ENCODE measurements around the gene TPK1.

The TPK1 gene

DNA sequence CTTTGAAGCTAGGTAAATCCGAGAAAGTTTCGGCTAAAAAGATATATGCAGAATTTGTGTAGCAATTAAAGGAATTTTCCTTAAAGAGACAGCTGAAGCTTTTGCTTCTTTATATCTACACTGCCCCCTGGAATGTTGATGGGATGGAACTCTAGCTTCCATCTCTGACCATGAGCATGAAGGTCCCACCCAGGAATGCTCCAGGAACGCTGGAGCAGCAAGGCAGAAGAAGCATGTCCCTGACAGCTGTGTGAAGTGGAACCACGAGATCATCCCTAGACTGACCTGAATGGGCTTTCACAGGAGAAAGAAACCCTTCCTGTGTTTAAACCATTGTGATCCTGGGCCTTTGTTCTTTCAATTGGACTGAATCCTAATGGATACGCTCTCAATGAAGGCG, 332.6 kb downstream of the TPK1 start:
- H3K4me1 ChIP-seq (ENCODE audit: control insufficient read depth, insufficient read depth, low read length): no peaks in the 10 kb centered on the region
- POLR2A ChIA-PET: no interaction called here
- H3K9me3 ChIP-seq (ENCODE audit: control insufficient read depth, insufficient read depth, low read depth, low read length): no peaks in the 10 kb centered on the region
- TF ChIP-seq ZNF311 (tag by site-specific recombination; IDR thresholded peaks at IDR 0.05; ENCODE audit: borderline replicate concordance) (no peak), ZNF133 (tag by site-specific recombination; IDR thresholded peaks at IDR 0.05) (no peak), ZNF521 (tag by site-specific recombination; IDR thresholded peaks at IDR 0.05) (no peak), ZNF16 (tag by site-specific recombination; IDR thresholded peaks at IDR 0.05; ENCODE audit: low read depth) (no peak), ZNF621 (tag by site-specific recombination; IDR thresholded peaks at IDR 0.05) (no peak), SP2 (tag by site-specific recombination; IDR thresholded peaks at IDR 0.05) (no peak), ZSCAN23 (tag by site-specific recombination; IDR thresholded peaks at IDR 0.05) (no peak), ZNF558 (tag by site-specific recombination; IDR thresholded peaks at IDR 0.05) (no peak), ZNF629 (tag by site-specific recombination; IDR thresholded peaks at IDR 0.05) (no peak), ZNF169 (tag by site-specific recombination; IDR thresholded peaks at IDR 0.05) (no peak), ZNF707 (tag by site-specific recombination; IDR thresholded peaks at IDR 0.05) (no peak), ZNF501 (tag by site-specific recombination; IDR thresholded peaks at IDR 0.05) (no peak), YY1 (tag by site-specific recombination; IDR thresholded peaks at IDR 0.05) (no peak), ZNF114 (tag by site-specific recombination; IDR thresholded peaks at IDR 0.05) (no peak)
- TF ChIP-seq, protein P1, sequence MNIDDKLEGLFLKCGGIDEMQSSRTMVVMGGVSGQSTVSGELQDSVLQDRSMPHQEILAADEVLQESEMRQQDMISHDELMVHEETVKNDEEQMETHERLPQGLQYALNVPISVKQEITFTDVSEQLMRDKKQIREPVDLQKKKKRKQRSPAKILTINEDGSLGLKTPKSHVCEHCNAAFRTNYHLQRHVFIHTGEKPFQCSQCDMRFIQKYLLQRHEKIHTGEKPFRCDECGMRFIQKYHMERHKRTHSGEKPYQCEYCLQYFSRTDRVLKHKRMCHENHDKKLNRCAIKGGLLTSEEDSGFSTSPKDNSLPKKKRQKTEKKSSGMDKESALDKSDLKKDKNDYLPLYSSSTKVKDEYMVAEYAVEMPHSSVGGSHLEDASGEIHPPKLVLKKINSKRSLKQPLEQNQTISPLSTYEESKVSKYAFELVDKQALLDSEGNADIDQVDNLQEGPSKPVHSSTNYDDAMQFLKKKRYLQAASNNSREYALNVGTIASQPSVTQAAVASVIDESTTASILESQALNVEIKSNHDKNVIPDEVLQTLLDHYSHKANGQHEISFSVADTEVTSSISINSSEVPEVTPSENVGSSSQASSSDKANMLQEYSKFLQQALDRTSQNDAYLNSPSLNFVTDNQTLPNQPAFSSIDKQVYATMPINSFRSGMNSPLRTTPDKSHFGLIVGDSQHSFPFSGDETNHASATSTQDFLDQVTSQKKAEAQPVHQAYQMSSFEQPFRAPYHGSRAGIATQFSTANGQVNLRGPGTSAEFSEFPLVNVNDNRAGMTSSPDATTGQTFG (tag by site-specific recombination; IDR thresholded peaks at IDR 0.05; ENCODE audit: borderline replicate concordance): no peak
- no peak overlapping the region for H3K27ac ChIP-seq (ENCODE audit: extremely low read depth, low read depth, low read length)
- CTCF ChIA-PET: no interaction called here
- no peaks in the 10 kb centered on the region for H3K36me3 ChIP-seq (ENCODE audit: control insufficient read depth in 2 of 2, insufficient read depth in 1 of 2, low read length in 2 of 2)
- no peak overlapping the region for H3K4me3 ChIP-seq (ENCODE audit: low read depth, low read length)

DNA sequence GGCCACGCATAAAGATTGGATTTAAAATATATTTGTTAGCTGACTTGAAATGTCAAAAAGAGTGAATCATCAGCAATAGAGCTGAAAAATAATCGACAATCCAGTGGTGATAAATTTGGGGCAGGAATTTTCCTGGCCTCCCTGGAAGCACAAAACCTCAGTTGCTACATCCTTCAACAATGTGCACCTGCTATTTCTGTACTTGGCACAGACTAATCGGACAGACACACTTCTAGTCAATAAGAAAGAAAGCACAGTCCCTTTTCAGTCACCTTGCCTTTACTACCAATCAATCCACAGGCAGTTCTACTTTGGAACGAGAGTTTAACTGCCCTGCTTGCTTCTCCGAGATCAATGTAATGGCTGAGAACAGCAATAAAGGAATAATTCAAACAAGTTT, 335.6 kb downstream of the TPK1 start:
- TF ChIP-seq ZEB2 (tag by site-specific recombination; IDR thresholded peaks at IDR 0.05): no peak
- no peak for TF ChIP-seq OSR2 (tag by site-specific recombination; IDR thresholded peaks at IDR 0.05)
- TF ChIP-seq, protein P1 (tag by site-specific recombination; IDR thresholded peaks at IDR 0.05; ENCODE audit: borderline replicate concordance): no peak
- no peak for TF ChIP-seq ZNF777 (tag by site-specific recombination; IDR thresholded peaks at IDR 0.05; ENCODE audit: borderline replicate concordance)
- TF ChIP-seq, protein P2, sequence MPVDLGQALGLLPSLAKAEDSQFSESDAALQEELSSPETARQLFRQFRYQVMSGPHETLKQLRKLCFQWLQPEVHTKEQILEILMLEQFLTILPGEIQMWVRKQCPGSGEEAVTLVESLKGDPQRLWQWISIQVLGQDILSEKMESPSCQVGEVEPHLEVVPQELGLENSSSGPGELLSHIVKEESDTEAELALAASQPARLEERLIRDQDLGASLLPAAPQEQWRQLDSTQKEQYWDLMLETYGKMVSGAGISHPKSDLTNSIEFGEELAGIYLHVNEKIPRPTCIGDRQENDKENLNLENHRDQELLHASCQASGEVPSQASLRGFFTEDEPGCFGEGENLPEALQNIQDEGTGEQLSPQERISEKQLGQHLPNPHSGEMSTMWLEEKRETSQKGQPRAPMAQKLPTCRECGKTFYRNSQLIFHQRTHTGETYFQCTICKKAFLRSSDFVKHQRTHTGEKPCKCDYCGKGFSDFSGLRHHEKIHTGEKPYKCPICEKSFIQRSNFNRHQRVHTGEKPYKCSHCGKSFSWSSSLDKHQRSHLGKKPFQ (tag by site-specific recombination; IDR thresholded peaks at IDR 0.05): no peak
- no peak for TF ChIP-seq ZNF596 (tag by site-specific recombination; IDR thresholded peaks at IDR 0.05)
- no peak for TF ChIP-seq ZNF350 (tag by site-specific recombination; IDR thresholded peaks at IDR 0.05)
- TF ChIP-seq ZNF701 (tag by site-specific recombination; IDR thresholded peaks at IDR 0.05): no peak
- TF ChIP-seq KLF1 (tag by site-specific recombination; IDR thresholded peaks at IDR 0.05): no peak
- TF ChIP-seq ZNF354C (tag by site-specific recombination; IDR thresholded peaks at IDR 0.05; ENCODE audit: borderline replicate concordance, low read depth): no peak
- no peak for TF ChIP-seq ZNF221 (tag by site-specific recombination; IDR thresholded peaks at IDR 0.05; ENCODE audit: borderline replicate concordance)
- no peak for TF ChIP-seq ZXDB (tag by site-specific recombination; IDR thresholded peaks at IDR 0.05)
- no peak for TF ChIP-seq SP2 (tag by site-specific recombination; IDR thresholded peaks at IDR 0.05)
- TF ChIP-seq ZSCAN23 (tag by site-specific recombination; IDR thresholded peaks at IDR 0.05): no peak
- TF ChIP-seq KLF7 (tag by site-specific recombination; IDR thresholded peaks at IDR 0.05; ENCODE audit: borderline replicate concordance): no peak
- no peak for TF ChIP-seq ZFP37 (tag by site-specific recombination; IDR thresholded peaks at IDR 0.05)
- POLR2A ChIA-PET: no interaction called here
- no peak overlapping the region for H3K4me3 ChIP-seq (ENCODE audit: low read depth, low read length)
- H3K9me3 ChIP-seq (ENCODE audit: control insufficient read depth, insufficient read depth, low read depth, low read length): no peaks in the 10 kb centered on the region
- CTCF ChIA-PET: interaction anchor here (0.9 kb wide), 1 partner anchor 239 kb away, joined by 3 read pairs; no protein-coding TSS in a partner anchor
- no peaks in the 10 kb centered on the region for H3K4me1 ChIP-seq (ENCODE audit: control insufficient read depth, insufficient read depth, low read length)
- no peaks in the 10 kb centered on the region for H3K36me3 ChIP-seq (ENCODE audit: control insufficient read depth in 2 of 2, insufficient read depth in 1 of 2, low read length in 2 of 2)
- no peak overlapping the region for H3K27ac ChIP-seq (ENCODE audit: extremely low read depth, low read depth, low read length)

Measured in HEK293 (cell line).